HEK293 (cell line): ENCODE data around the gene CLEC4A.
"Not testable (repeated sequence)": the region's sequence is repeated elsewhere in the genome, so short reads cannot be mapped to it uniquely, and the experiment has no call there.

Experiments
- CTCF ChIA-PET: fragments of 350-600 bp; formaldehyde crosslinking; extraction: SDS; loops from one replicate; lab custom pipeline; 2021; ENCODE audit warnings: antibody characterized with exemption; lab: Yijun Ruan, JAX
- POLR2A ChIA-PET: fragments of 300-600 bp; formaldehyde crosslinking; extraction: SDS; loops from one replicate; lab custom pipeline; 2020; ENCODE audit warnings: antibody characterized with exemption, inconsistent platforms; lab: Yijun Ruan, JAX
- H3K27ac ChIP-seq: fragments of 200-500 bp; sonication (Bioruptor generic); 2 replicates; pipeline ENCODE4 v1.5.1; 2014; ENCODE audit warnings: low read depth, low read length, control low read depth, inconsistent platforms; ENCODE audit errors: extremely low read depth
- H3K36me3 ChIP-seq, 2 experiments: fragments of 200-500 bp in 1 of 2; sonication (Bioruptor generic) in 1 of 2; 1 replicate in 1 of 2; 2 replicates in 1 of 2; pipeline ENCODE4 v1.5.1; 2014 to 2017; ENCODE audit warnings: inconsistent platforms in 2 of 2, low read length in 2 of 2; ENCODE audit not compliant: control insufficient read depth in 2 of 2, insufficient read depth in 1 of 2
- H3K4me1 ChIP-seq: fragments of 200-500 bp; sonication (Bioruptor generic); 2 replicates; pipeline ENCODE4 v1.5.1; 2014; ENCODE audit warnings: mild to moderate bottlenecking, low read length, inconsistent platforms; ENCODE audit not compliant: control insufficient read depth, insufficient read depth
- H3K4me3 ChIP-seq: 2 replicates; pipeline ENCODE4 v1.5.1; 2011; ENCODE audit warnings: low read depth, mild to moderate bottlenecking, control low read depth, low read length, moderate library complexity
- H3K9me3 ChIP-seq: fragments of 200-500 bp; sonication (Bioruptor generic); 2 replicates; pipeline ENCODE4 v1.5.1; 2014; ENCODE audit warnings: low read depth, low read length, inconsistent platforms; ENCODE audit not compliant: control insufficient read depth, insufficient read depth
- CTCF ChIP-seq: fragments of 450-650 bp; formaldehyde crosslinking; IDR thresholded peaks from 2 replicates; pipeline ENCODE4 v1.5.1; 2016; ENCODE audit warnings: missing biosample characterization, missing genetic modification characterization
- HIC1 ChIP-seq: fragments of 450-650 bp; formaldehyde crosslinking; IDR thresholded peaks from 2 replicates; pipeline ENCODE4 v1.5.1; 2016; ENCODE audit warnings: missing biosample characterization, missing genetic modification characterization
- PATZ1 ChIP-seq: fragments of 450-650 bp; formaldehyde crosslinking; IDR thresholded peaks from 2 replicates; pipeline ENCODE4 v1.5.1; 2016; ENCODE audit warnings: missing biosample characterization, missing genetic modification characterization
- PRDM10 ChIP-seq: fragments of 450-650 bp; formaldehyde crosslinking; IDR thresholded peaks from 2 replicates; pipeline ENCODE4 v1.5.1; 2016; ENCODE audit warnings: missing biosample characterization, missing genetic modification characterization
- SP3 ChIP-seq: fragments of 450-650 bp; formaldehyde crosslinking; IDR thresholded peaks from 2 replicates; pipeline ENCODE4 v1.5.1; 2016; ENCODE audit warnings: missing biosample characterization, missing genetic modification characterization
- ZFHX2 ChIP-seq: fragments of 450-650 bp; formaldehyde crosslinking; conservative IDR thresholded peaks from 2 replicates; pipeline ENCODE4 v1.5.1; 2016; ENCODE audit warnings: missing biosample characterization, missing genetic modification characterization
- ZNF146 ChIP-seq: fragments of 450-650 bp; formaldehyde crosslinking; IDR thresholded peaks from 2 replicates; pipeline ENCODE4 v1.5.1; 2016; ENCODE audit warnings: missing biosample characterization, missing genetic modification characterization
- ZNF2 ChIP-seq: fragments of 450-650 bp; formaldehyde crosslinking; IDR thresholded peaks from 2 replicates; pipeline ENCODE4 v1.5.1; 2016; ENCODE audit warnings: missing biosample characterization, missing genetic modification characterization
- ZNF280C ChIP-seq: fragments of 450-650 bp; formaldehyde crosslinking; IDR thresholded peaks from 2 replicates; pipeline ENCODE4 v1.5.1; 2016; ENCODE audit warnings: missing biosample characterization, missing genetic modification characterization
- ZNF302 ChIP-seq: fragments of 450-650 bp; formaldehyde crosslinking; IDR thresholded peaks from 2 replicates; pipeline ENCODE4 v1.5.1; 2016; ENCODE audit warnings: missing biosample characterization, missing genetic modification characterization, low read depth
- ZNF335 ChIP-seq: fragments of 450-650 bp; formaldehyde crosslinking; conservative IDR thresholded peaks from 2 replicates; pipeline ENCODE4 v1.5.1; 2016; ENCODE audit warnings: missing biosample characterization, missing genetic modification characterization
- ZNF350 ChIP-seq: fragments of 450-650 bp; formaldehyde crosslinking; IDR thresholded peaks from 2 replicates; pipeline ENCODE4 v1.5.0; 2017; ENCODE audit warnings: missing biosample characterization, mild to moderate bottlenecking, missing genetic modification characterization
- ZNF423 ChIP-seq: fragments of 450-650 bp; formaldehyde crosslinking; IDR thresholded peaks from 2 replicates; pipeline ENCODE4 v1.5.1; 2016; ENCODE audit warnings: missing biosample characterization, missing genetic modification characterization
- ZNF555 ChIP-seq: fragments of 450-650 bp; formaldehyde crosslinking; conservative IDR thresholded peaks from 2 replicates; pipeline ENCODE4 v1.5.1; 2017; ENCODE audit warnings: missing biosample characterization, mild to moderate bottlenecking, missing genetic modification characterization, inconsistent platforms
- ZNF580 ChIP-seq: fragments of 450-650 bp; formaldehyde crosslinking; IDR thresholded peaks from 2 replicates; pipeline ENCODE4 v1.5.1; 2016; ENCODE audit warnings: missing biosample characterization, missing genetic modification characterization
- ZNF654 ChIP-seq: fragments of 450-650 bp; formaldehyde crosslinking; IDR thresholded peaks from 2 replicates; pipeline ENCODE4 v1.5.1; 2016; ENCODE audit warnings: low read depth, missing biosample characterization, missing genetic modification characterization
- ZNF830 ChIP-seq: fragments of 450-650 bp; IDR thresholded peaks from 2 replicates; pipeline ENCODE4 v1.5.0; 2018; ENCODE audit warnings: missing biosample characterization, missing genetic modification characterization, low read depth, mild to moderate bottlenecking, moderate library complexity

Gene CLEC4A

GRCh38 chr12:8108808-8109398 lies 14.5 kb upstream of the CLEC4A start:
- Histone ChIP-seq H3K36me3 (no peaks in the 10 kb centered on the region), H3K9me3 (no peaks in the 10 kb centered on the region), H3K4me3 (no peak overlapping the region), H3K27ac (no peak overlapping the region), H3K4me1 (no peaks in the 10 kb centered on the region)
- ChIA-PET CTCF (interaction anchor here (0.5 to 3.8 kb wide), 36 partner anchors 10 to 442 kb away, joined by 3 to 38 read pairs (median 4); partner anchors contain the start of genes CLEC4A and FAM90A1), POLR2A (no interaction called here)
- TF ChIP-seq ZNF654 (tag by site-specific recombination) (peak; percentile 88), ZNF335 (tag by site-specific recombination) (peak; percentile 58; the same call in 1 of the 2 replicates), ZNF302 (tag by site-specific recombination) (no peak), CTCF (peak; percentile 78), ZNF2 (peak; percentile 42; the same call in 1 of the 2 replicates), ZNF350 (tag by site-specific recombination) (no peak)

GRCh38 chr12:8113117-8113516 lies 10.3 kb upstream of the CLEC4A start:
- POLR2A ChIA-PET: not testable (repeated sequence)

GRCh38 chr12:8120072-8120713 lies 3.2 kb upstream of the CLEC4A start:
- ChIA-PET CTCF (interaction anchor here (0.6 to 2.8 kb wide), 3 partner anchors 12 to 111 kb away, joined by 3 to 35 read pairs (median 6); no protein-coding TSS in a partner anchor), POLR2A (no interaction called here)
- no peaks in the 10 kb centered on the region for H3K9me3 ChIP-seq
- TF ChIP-seq ZNF555 (tag by site-specific recombination) (no peak), ZNF280C (tag by site-specific recombination) (no peak), ZNF830 (tag by site-specific recombination) (no peak), SP3 (no peak), HIC1 (tag by site-specific recombination) (no peak), PATZ1 (no peak), PRDM10 (tag by site-specific recombination) (no peak), ZNF423 (tag by site-specific recombination) (no peak), ZFHX2 (tag by site-specific recombination) (no peak)

More at GRCh38 chr12:8113117-8113516, 10.3 kb upstream of the CLEC4A start:
- peak; percentile 96 for TF ChIP-seq ZNF146 (tag by site-specific recombination)
- 0 out of 2 replicates have a peak, but pooled peaks have one; percentile 35 for TF ChIP-seq ZNF580 (tag by site-specific recombination)
- not testable (repeated sequence) for H3K4me1 ChIP-seq, H3K27ac ChIP-seq, H3K36me3 ChIP-seq, H3K4me3 ChIP-seq, H3K9me3 ChIP-seq
- CTCF ChIA-PET: interaction anchor here (2.0 kb wide), 1 partner anchor 119 kb away, joined by 10 read pairs; no protein-coding TSS in a partner anchor

More at GRCh38 chr12:8120072-8120713, 3.2 kb upstream of the CLEC4A start:
- H3K4me3 ChIP-seq: no peak overlapping the region
- no peaks in the 10 kb centered on the region for H3K4me1 ChIP-seq
- H3K27ac ChIP-seq: no peak overlapping the region
- no peaks in the 10 kb centered on the region; a peak in 1 of 3 replicates for H3K36me3 ChIP-seq
